GM23248 (cell line): ENCODE measurements around the gene MAGI3. TPM values are rescaled to one million over a fixed set of nuclear protein-coding genes. Genes with fewer than 3 reads are reported as not detected.

Experiments used
- DNase-seq: peaks from one replicate; pipeline ENCODE4 v3.0.0-alpha.2; 2015
- H2AFZ ChIP-seq: fragments of 200-600 bp; sonication (generic); 2 replicates; pipeline ENCODE4 v1.6.1; 2016; ENCODE audit warnings: antibody characterized with exemption
- H3F3A ChIP-seq: fragments of 200-600 bp; sonication (generic); 2 replicates; pipeline ENCODE4 v1.6.1; 2016; ENCODE audit warnings: mild to moderate bottlenecking, antibody characterized with exemption, mixed run types; ENCODE audit not compliant: insufficient read depth
- H3K27ac ChIP-seq: fragments of 200-600 bp; sonication (generic); 2 replicates; pipeline ENCODE4 v1.5.1; 2016; ENCODE audit warnings: mild to moderate bottlenecking
- H3K27me3 ChIP-seq: fragments of 200-600 bp; sonication (generic); replicated peaks from 2 replicates; pipeline ENCODE4 v1.6.1; 2016; ENCODE audit warnings: mild to moderate bottlenecking; ENCODE audit not compliant: insufficient read depth
- H3K36me3 ChIP-seq: fragments of 200-600 bp; sonication (generic); 2 replicates; pipeline ENCODE4 v1.6.1; 2016; ENCODE audit warnings: low read depth, mild to moderate bottlenecking
- H3K4me1 ChIP-seq: fragments of 200-600 bp; sonication (generic); 2 replicates; pipeline ENCODE4 v1.6.1; 2016; ENCODE audit warnings: mild to moderate bottlenecking; ENCODE audit not compliant: insufficient read depth
- H3K4me2 ChIP-seq: fragments of 200-600 bp; sonication (generic); one replicate; pipeline ENCODE4 v1.6.1; 2016; ENCODE audit warnings: mild to moderate bottlenecking; ENCODE audit not compliant: unreplicated experiment
- H3K4me3 ChIP-seq: fragments of 200-600 bp; sonication (generic); 2 replicates; pipeline ENCODE4 v1.5.1; 2016; ENCODE audit warnings: mild to moderate bottlenecking
- H3K79me2 ChIP-seq: fragments of 200-600 bp; sonication (generic); 2 replicates; pipeline ENCODE4 v1.6.1; 2016; ENCODE audit warnings: mild to moderate bottlenecking; ENCODE audit not compliant: insufficient read depth
- H3K9ac ChIP-seq: fragments of 200-600 bp; sonication (generic); 2 replicates; pipeline ENCODE4 v1.6.1; 2016; ENCODE audit warnings: mild to moderate bottlenecking
- H3K9me2 ChIP-seq: fragments of 200-600 bp; sonication (generic); 2 replicates; pipeline ENCODE4 v1.6.1; 2016; ENCODE audit warnings: mixed run types, mild to moderate bottlenecking, moderate library complexity; ENCODE audit not compliant: insufficient read depth
- H3K9me3 ChIP-seq: fragments of 200-600 bp; sonication (generic); one replicate; pipeline ENCODE4 v1.6.1; 2017; ENCODE audit warnings: low read depth
- H4K20me1 ChIP-seq: fragments of 200-600 bp; sonication (generic); 2 replicates; pipeline ENCODE4 v1.6.0; 2016; ENCODE audit not compliant: insufficient read depth
- EZH2 ChIP-seq: fragments of 200-600 bp; sonication (generic); IDR thresholded peaks from 2 replicates; pipeline ENCODE4 v1.6.1; 2018; ENCODE audit warnings: antibody characterized with exemption, mild to moderate bottlenecking; ENCODE audit not compliant: insufficient read depth, poor library complexity, severe bottlenecking
- EZH2phosphoT487 ChIP-seq: fragments of 200-600 bp; sonication (generic); IDR thresholded peaks from 2 replicates; pipeline ENCODE4 v1.6.1; 2018; ENCODE audit warnings: antibody characterized with exemption, moderate library complexity, mild to moderate bottlenecking, low read depth; ENCODE audit not compliant: insufficient read depth
- WGBS, 2 experiments: methylation state at CpG; one replicate each; pipeline ENCODE4 v1.1.6; 2015 to 2017; ENCODE audit warnings: low lambda C conversion rate in 2 of 2, low coverage in 1 of 2; ENCODE audit errors: missing lambda C conversion rate in 2 of 2; 5-methylcytosine and 5-hydroxymethylcytosine counted together
- in situ Hi-C: fragments of 300-500 bp; cut with MboI; formaldehyde crosslinking; loops from 2 replicates; pipeline ENCODE4 v1.15.0; 2020
- polyA plus RNA-seq: library from polyadenylated mRNA; unstranded; fragments of >200 nt; fragmentation: Nextera tagmentation; extraction: Ambion mirVana; gene quantifications from 2 replicates; pipeline ENCODE4 v1.2.1, GENCODE V29; 2016
- total RNA-seq: library from RNA; depleted of rRNA; stranded (reverse); fragments of >200 nt; shearing (Covaris generic); gene quantifications from 2 replicates; pipeline ENCODE4 v1.2.3, GENCODE V29; 2014

Gene MAGI3
- total and polyA plus RNA-seq, 2 experiments from 2014 or later, result 1.9 to 7.2 TPM

GRCh38 chr1:113652771-113653170 lies 262.5 kb downstream of the MAGI3 start:
- no peaks in the 10 kb centered on the region for H3K79me2 ChIP-seq
- no peaks in the 10 kb centered on the region for H3K27me3 ChIP-seq
- no peak overlapping the region for H3K4me2 ChIP-seq
- H4K20me1 ChIP-seq, result no peaks in the 10 kb centered on the region
- no peak overlapping the region for H3K27ac ChIP-seq
- TF ChIP-seq EZH2 (no peak), EZH2phosphoT487 (no peak)
- H2AFZ ChIP-seq, result no peak overlapping the region
- H3K9me3 ChIP-seq, result no peaks in the 10 kb centered on the region
- H3K9ac ChIP-seq, result no peak overlapping the region
- H3K36me3 ChIP-seq, result no peaks in the 10 kb centered on the region
- H3F3A ChIP-seq, result no peaks in the 10 kb centered on the region
- no peaks in the 10 kb centered on the region for H3K9me2 ChIP-seq
- H3K4me3 ChIP-seq, result no peak overlapping the region
- in situ Hi-C loops, result no loop called here
- no peaks in the 10 kb centered on the region for H3K4me1 ChIP-seq
- peak; percentile 30 for DNase-seq

GRCh38 chr1:113653741-113654140 lies 263.4 kb downstream of the MAGI3 start:
- no peak overlapping the region for H3K4me2 ChIP-seq
- 97 to 98% methylated on average over 5 of the region's 5 CpGs for WGBS, 2 experiments
- H3K27me3 ChIP-seq, result no peaks in the 10 kb centered on the region
- H3K9me3 ChIP-seq, result no peaks in the 10 kb centered on the region
- DNase-seq, result no peak
- TF ChIP-seq EZH2 (no peak), EZH2phosphoT487 (no peak)
- H3K79me2 ChIP-seq, result no peaks in the 10 kb centered on the region
- H4K20me1 ChIP-seq, result no peaks in the 10 kb centered on the region
- H3K4me3 ChIP-seq, result no peak overlapping the region
- no peaks in the 10 kb centered on the region for H3K9me2 ChIP-seq
- H3K4me1 ChIP-seq, result no peaks in the 10 kb centered on the region
- in situ Hi-C loops, result no loop called here
- no peak overlapping the region for H2AFZ ChIP-seq
- H3K36me3 ChIP-seq, result no peaks in the 10 kb centered on the region
- H3K9ac ChIP-seq, result no peak overlapping the region
- H3K27ac ChIP-seq, result no peak overlapping the region
- no peaks in the 10 kb centered on the region for H3F3A ChIP-seq

- no peak overlapping the region for H2AFZ ChIP-seq
- H3K4me3 ChIP-seq, result no peak overlapping the region
- H3K4me1 ChIP-seq, result no peaks in the 10 kb centered on the region
- no peaks in the 10 kb centered on the region for H3K9me3 ChIP-seq
- no peak overlapping the region for H3K4me2 ChIP-seq
- in situ Hi-C loops, result no loop called here
- no peaks in the 10 kb centered on the region for H3F3A ChIP-seq
- TF ChIP-seq EZH2 (no peak), EZH2phosphoT487 (no peak)
- WGBS, 2 experiments, result 93 to 96% methylated on average over 2 of the region's 2 CpGs
- no peak for DNase-seq
- H3K27me3 ChIP-seq, result no peaks in the 10 kb centered on the region
- no peaks in the 10 kb centered on the region for H3K36me3 ChIP-seq
- no peaks in the 10 kb centered on the region for H3K9me2 ChIP-seq
- no peaks in the 10 kb centered on the region for H3K79me2 ChIP-seq
- no peak overlapping the region for H3K9ac ChIP-seq
- no peaks in the 10 kb centered on the region for H4K20me1 ChIP-seq
- no peak overlapping the region for H3K27ac ChIP-seq
Observed at GRCh38 chr1:113654883-113655282, 264.6 kb downstream of the MAGI3 start.

DNA sequence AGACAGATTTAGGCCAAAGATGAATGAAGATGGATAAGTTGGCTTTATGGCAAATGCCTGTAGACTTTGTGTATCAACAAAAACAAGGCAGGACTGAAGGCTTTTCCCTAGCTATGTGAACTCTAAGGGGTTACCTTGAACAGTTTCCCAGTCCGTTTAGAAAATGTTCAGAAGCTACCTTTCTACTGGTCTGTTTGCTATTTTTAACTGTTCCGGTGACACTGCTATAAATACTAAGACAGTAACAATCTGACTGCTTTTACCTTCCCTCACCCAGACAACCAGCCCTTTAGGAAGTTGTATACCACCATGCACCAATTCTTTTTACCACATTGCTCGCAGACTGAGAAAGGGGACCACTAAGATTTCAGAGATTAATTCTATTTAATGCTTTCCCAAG lies 266.8 kb downstream of the MAGI3 start:
- Histone ChIP-seq H4K20me1 (no peaks in the 10 kb centered on the region), H3K4me3 (no peak overlapping the region), H3K36me3 (no peaks in the 10 kb centered on the region), H3K4me1 (no peaks in the 10 kb centered on the region), H3K9ac (no peak overlapping the region), H3K4me2 (no peak overlapping the region), H2AFZ (no peak overlapping the region), H3K79me2 (no peaks in the 10 kb centered on the region), H3K27ac (no peak overlapping the region), H3F3A (no peaks in the 10 kb centered on the region), H3K9me2 (no peaks in the 10 kb centered on the region), H3K27me3 (no peaks in the 10 kb centered on the region), H3K9me3 (no peaks in the 10 kb centered on the region)
- in situ Hi-C loops, result no loop called here
- no peak for DNase-seq
- TF ChIP-seq EZH2 (no peak), EZH2phosphoT487 (no peak)
- 99% methylated on average over 3 of the region's 3 CpGs for WGBS, 2 experiments

DNA sequence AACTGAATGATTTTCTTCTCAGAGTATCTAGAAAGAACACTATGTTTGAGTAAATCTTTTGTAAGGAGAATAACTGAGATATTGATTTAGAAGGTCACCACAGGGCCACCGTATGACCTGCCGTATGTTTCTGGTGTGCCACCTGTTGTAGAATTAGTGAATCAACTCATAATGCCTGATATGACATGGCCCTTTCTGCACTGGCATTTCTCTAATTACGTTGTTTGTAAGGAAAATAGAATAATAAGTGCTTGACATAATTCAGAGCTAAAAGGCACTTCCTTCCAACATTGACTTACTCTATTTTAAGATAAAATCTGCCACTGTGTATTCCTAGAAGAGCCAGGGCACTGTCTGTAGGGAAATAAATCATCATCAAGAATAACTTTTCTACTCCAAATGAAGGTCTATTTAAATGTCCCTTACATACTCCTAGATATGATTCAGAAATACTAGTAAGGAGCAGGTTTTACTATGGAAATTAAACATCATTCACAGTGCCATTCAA lies 267.3 kb downstream of the MAGI3 start:
- Histone ChIP-seq H3K4me2 (no peak overlapping the region), H3K36me3 (no peaks in the 10 kb centered on the region), H3K4me1 (no peaks in the 10 kb centered on the region), H3K4me3 (no peak overlapping the region), H3K27ac (no peak overlapping the region), H4K20me1 (no peaks in the 10 kb centered on the region), H3F3A (no peaks in the 10 kb centered on the region), H3K9me2 (no peaks in the 10 kb centered on the region), H3K9ac (no peak overlapping the region), H2AFZ (no peak overlapping the region), H3K9me3 (no peaks in the 10 kb centered on the region), H3K79me2 (no peaks in the 10 kb centered on the region), H3K27me3 (no peaks in the 10 kb centered on the region)
- WGBS, 2 experiments, result 93 to 96% methylated on average over 3 of the region's 3 CpGs
- in situ Hi-C loops, result no loop called here
- TF ChIP-seq EZH2phosphoT487 (no peak), EZH2 (no peak)
- no peak for DNase-seq
